Skeletal muscle tissue (tissue), 4 donors: ENCODE measurements around the gene AFG1L. TPM values are rescaled to one million over a fixed set of nuclear protein-coding genes. Genes with fewer than 3 reads are reported as not detected.
"Not testable (repeated sequence)": the region's sequence is repeated elsewhere in the genome, so short reads cannot be mapped to it uniquely, and the experiment has no call there.

Experiments
- H3K27ac ChIP-seq: one replicate; pipeline ENCODE4 v1.7.0; 2013; ENCODE audit warnings: mild to moderate bottlenecking, low read depth, low read length, inconsistent platforms
- H3K27me3 ChIP-seq, 3 donors: one replicate each; pipeline ENCODE4 v1.7.0; 2013; ENCODE audit warnings: low read length in 3 of 3; ENCODE audit not compliant: control insufficient read depth in 3 of 3, insufficient read depth in 3 of 3
- H3K36me3 ChIP-seq, 3 donors: one replicate each; pipeline ENCODE4 v1.7.0; 2013; ENCODE audit warnings: low read length in 3 of 3; ENCODE audit not compliant: control insufficient read depth in 3 of 3, insufficient read depth in 3 of 3
- H3K4me1 ChIP-seq, 3 donors: one replicate each; pipeline ENCODE4 v1.7.0; 2013; ENCODE audit warnings: low read length in 3 of 3, mild to moderate bottlenecking in 3 of 3; ENCODE audit not compliant: control insufficient read depth in 3 of 3, insufficient read depth in 3 of 3
- H3K4me3 ChIP-seq, 3 donors: one replicate each; pipeline ENCODE4 v1.7.0; 2013; ENCODE audit warnings: low read length in 3 of 3
- H3K9ac ChIP-seq, 3 donors: one replicate each; pipeline ENCODE4 v1.7.0; 2013; ENCODE audit warnings: low read length in 3 of 3, mild to moderate bottlenecking in 3 of 3, moderate library complexity in 2 of 3, low read depth in 1 of 3
- H3K9me3 ChIP-seq, 3 donors: one replicate each; pipeline ENCODE4 v1.7.0; 2013; ENCODE audit warnings: low read length in 3 of 3; ENCODE audit not compliant: control insufficient read depth in 3 of 3
- total RNA-seq: library from RNA; depleted of rRNA; stranded (reverse); fragments of >200 nt; gene quantifications from one replicate; pipeline ENCODE4 v1.2.3, GENCODE V29; 2014
- donor health status: Osteomylitis.

AFG1L gene
- total RNA-seq, 1 donor from 2014 or later = 5.2 TPM

GRCh38 chr6:108286366-108286765 lies 8.5 kb upstream of the AFG1L start:
- no peak overlapping the region for H3K9ac ChIP-seq
- no peak overlapping the region for H3K4me3 ChIP-seq
- H3K9me3 ChIP-seq = no peaks in the 10 kb centered on the region
- no peaks in the 10 kb centered on the region for H3K27me3 ChIP-seq
- no peaks in the 10 kb centered on the region for H3K4me1 ChIP-seq
- H3K36me3 ChIP-seq = no peaks in the 10 kb centered on the region
- H3K27ac ChIP-seq = no peak overlapping the region

- Histone ChIP-seq H3K9ac (no peak overlapping the region), H3K36me3 (no peaks in the 10 kb centered on the region), H3K27ac (no peak overlapping the region), H3K9me3 (no peaks in the 10 kb centered on the region), H3K4me1 (no peaks in the 10 kb centered on the region), H3K4me3 (no peak overlapping the region), H3K27me3 (no peaks in the 10 kb centered on the region)
Measured at GRCh38 chr6:108287373-108287772, 7.5 kb upstream of the AFG1L start.

GRCh38 chr6:108288742-108289141 lies 6.1 kb upstream of the AFG1L start:
- H3K27me3 ChIP-seq = no peaks in the 10 kb centered on the region
- no peaks in the 10 kb centered on the region for H3K4me1 ChIP-seq
- no peak overlapping the region for H3K9ac ChIP-seq
- no peak overlapping the region for H3K27ac ChIP-seq
- H3K9me3 ChIP-seq = no peaks in the 10 kb centered on the region
- no peaks in the 10 kb centered on the region for H3K36me3 ChIP-seq
- H3K4me3 ChIP-seq = no peak overlapping the region

- Histone ChIP-seq H3K4me1 (peaks cover 4 to 12% (median 6%) of the 10 kb centered on the region in 3 donors), H3K27ac (no peak overlapping the region), H3K36me3 (no peaks in the 10 kb centered on the region), H3K9me3 (no peaks in the 10 kb centered on the region), H3K9ac (no peak overlapping the region), H3K4me3 (no peak overlapping the region), H3K27me3 (no peaks in the 10 kb centered on the region)
Measured at GRCh38 chr6:108291091-108291490, 3.8 kb upstream of the AFG1L start.

GRCh38 chr6:108292561-108292960 lies 2.3 kb upstream of the AFG1L start:
- H3K9me3 ChIP-seq, H3K27me3 ChIP-seq, H3K27ac ChIP-seq, H3K36me3 ChIP-seq, H3K9ac ChIP-seq, H3K4me3 ChIP-seq: not testable (repeated sequence)
- peaks cover 4 to 12% (median 6%) of the 10 kb centered on the region in 3 donors for H3K4me1 ChIP-seq

GRCh38 chr6:108293527-108294296 lies 1.1 kb upstream of the AFG1L start:
- Histone ChIP-seq H3K9me3 (no peaks in the 10 kb centered on the region), H3K4me1 (peaks cover 4 to 12% (median 6%) of the 10 kb centered on the region in 3 donors), H3K36me3 (no peaks in the 10 kb centered on the region), H3K27me3 (no peaks in the 10 kb centered on the region), H3K9ac (no peak overlapping the region), H3K4me3 (peak overlapping the region; percentile 80 to 99 (median 99)), H3K27ac (peak overlapping the region; percentile 92)

GRCh38 chr6:108294297-108294726 lies 542 bp upstream of the AFG1L start:
- peak overlapping the region; percentile 92 for H3K27ac ChIP-seq
- H3K4me3 ChIP-seq = peak overlapping the region; percentile 80 to 99 (median 99)
- no peaks in the 10 kb centered on the region for H3K27me3 ChIP-seq
- H3K4me1 ChIP-seq = peaks cover 4 to 12% (median 6%) of the 10 kb centered on the region in 3 donors
- H3K9ac ChIP-seq = peak overlapping the region; percentile 91 to 99 (median 95)
- no peaks in the 10 kb centered on the region for H3K9me3 ChIP-seq
- H3K36me3 ChIP-seq = no peaks in the 10 kb centered on the region

GRCh38 chr6:108295676-108296075 lies 822 bp downstream of the AFG1L start:
- peak overlapping the region; percentile 92 for H3K27ac ChIP-seq
- H3K9ac ChIP-seq = peak overlapping the region; percentile 91 to 99 (median 95)

GRCh38 chr6:108302386-108302785 lies 7.5 kb downstream of the AFG1L start:
- H3K9me3 ChIP-seq = no peaks in the 10 kb centered on the region
- no peak overlapping the region for H3K27ac ChIP-seq
- no peak overlapping the region for H3K4me3 ChIP-seq
- no peaks in the 10 kb centered on the region for H3K4me1 ChIP-seq
- H3K27me3 ChIP-seq = no peaks in the 10 kb centered on the region
- no peaks in the 10 kb centered on the region for H3K36me3 ChIP-seq
- H3K9ac ChIP-seq = no peak overlapping the region

More at GRCh38 chr6:108295676-108296075, 822 bp downstream of the AFG1L start:
- H3K9me3 ChIP-seq = no peaks in the 10 kb centered on the region
- H3K4me1 ChIP-seq = peaks cover 4 to 12% (median 6%) of the 10 kb centered on the region in 3 donors
- no peaks in the 10 kb centered on the region for H3K36me3 ChIP-seq
- H3K4me3 ChIP-seq = peak overlapping the region; percentile 80 to 99 (median 99)
- H3K27me3 ChIP-seq = no peaks in the 10 kb centered on the region

GRCh38 chr6:108304646-108305045 lies 9.8 kb downstream of the AFG1L start:
- Histone ChIP-seq H3K36me3 (no peaks in the 10 kb centered on the region), H3K4me3 (no peak overlapping the region), H3K9ac (no peak overlapping the region), H3K9me3 (no peaks in the 10 kb centered on the region), H3K4me1 (no peaks in the 10 kb centered on the region), H3K27ac (no peak overlapping the region), H3K27me3 (no peaks in the 10 kb centered on the region)
